ENCODE results near the gene GABRB2.

DNA sequence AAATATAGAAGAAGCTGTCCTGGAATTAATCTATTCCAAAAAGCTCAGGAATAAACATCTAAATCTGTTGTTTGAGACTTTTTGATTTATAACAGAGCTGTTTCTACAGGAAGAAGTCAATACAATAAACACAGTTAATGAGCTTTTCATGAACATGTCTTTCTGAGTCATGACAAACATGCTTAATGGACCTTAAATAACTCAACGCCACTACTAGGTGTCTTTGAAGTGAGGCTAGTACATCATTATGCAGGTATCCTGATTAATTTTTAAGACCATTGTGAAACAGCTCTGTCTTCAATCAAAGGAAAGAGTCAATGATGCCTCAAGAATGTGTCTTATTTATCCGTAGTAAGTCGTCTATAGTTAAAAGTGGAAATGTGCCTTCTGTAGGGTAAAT lies 131.6 kb downstream of the GABRB2 start:
- no peak for TF ChIP-seq JUN (IDR thresholded peaks at IDR 0.05)
- TF ChIP-seq CBX8 (IDR thresholded peaks at IDR 0.05): no peak
- TF ChIP-seq MYC (IDR thresholded peaks at IDR 0.05; ENCODE audit: borderline replicate concordance, low read length): no peak
- TF ChIP-seq, protein P1, sequence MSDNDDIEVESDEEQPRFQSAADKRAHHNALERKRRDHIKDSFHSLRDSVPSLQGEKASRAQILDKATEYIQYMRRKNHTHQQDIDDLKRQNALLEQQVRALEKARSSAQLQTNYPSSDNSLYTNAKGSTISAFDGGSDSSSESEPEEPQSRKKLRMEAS (IDR thresholded peaks at IDR 0.05): no peak
- TF ChIP-seq RAD21 (conservative IDR thresholded peaks at IDR 0.05 in 1 of 2, IDR thresholded peaks at IDR 0.05 in 1 of 2): no peak
- no peak for TF ChIP-seq POLR2A (IDR thresholded peaks at IDR 0.05; ENCODE audit: low read length)
- TF ChIP-seq, protein P2, sequence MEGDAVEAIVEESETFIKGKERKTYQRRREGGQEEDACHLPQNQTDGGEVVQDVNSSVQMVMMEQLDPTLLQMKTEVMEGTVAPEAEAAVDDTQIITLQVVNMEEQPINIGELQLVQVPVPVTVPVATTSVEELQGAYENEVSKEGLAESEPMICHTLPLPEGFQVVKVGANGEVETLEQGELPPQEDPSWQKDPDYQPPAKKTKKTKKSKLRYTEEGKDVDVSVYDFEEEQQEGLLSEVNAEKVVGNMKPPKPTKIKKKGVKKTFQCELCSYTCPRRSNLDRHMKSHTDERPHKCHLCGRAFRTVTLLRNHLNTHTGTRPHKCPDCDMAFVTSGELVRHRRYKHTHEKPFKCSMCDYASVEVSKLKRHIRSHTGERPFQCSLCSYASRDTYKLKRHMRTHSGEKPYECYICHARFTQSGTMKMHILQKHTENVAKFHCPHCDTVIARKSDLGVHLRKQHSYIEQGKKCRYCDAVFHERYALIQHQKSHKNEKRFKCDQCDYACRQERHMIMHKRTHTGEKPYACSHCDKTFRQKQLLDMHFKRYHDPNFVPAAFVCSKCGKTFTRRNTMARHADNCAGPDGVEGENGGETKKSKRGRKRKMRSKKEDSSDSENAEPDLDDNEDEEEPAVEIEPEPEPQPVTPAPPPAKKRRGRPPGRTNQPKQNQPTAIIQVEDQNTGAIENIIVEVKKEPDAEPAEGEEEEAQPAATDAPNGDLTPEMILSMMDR (IDR thresholded peaks at IDR 0.05): no peak
- no peak for TF ChIP-seq RFX5 (IDR thresholded peaks at IDR 0.05)
- TF ChIP-seq EP300 (IDR thresholded peaks at IDR 0.05): no peak
- no peak for TF ChIP-seq CEBPB (IDR thresholded peaks at IDR 0.05)
- TF ChIP-seq POLR2AphosphoS2 (conservative IDR thresholded peaks at IDR 0.05; ENCODE audit: low read length): no peak
- TF ChIP-seq, protein P3, sequence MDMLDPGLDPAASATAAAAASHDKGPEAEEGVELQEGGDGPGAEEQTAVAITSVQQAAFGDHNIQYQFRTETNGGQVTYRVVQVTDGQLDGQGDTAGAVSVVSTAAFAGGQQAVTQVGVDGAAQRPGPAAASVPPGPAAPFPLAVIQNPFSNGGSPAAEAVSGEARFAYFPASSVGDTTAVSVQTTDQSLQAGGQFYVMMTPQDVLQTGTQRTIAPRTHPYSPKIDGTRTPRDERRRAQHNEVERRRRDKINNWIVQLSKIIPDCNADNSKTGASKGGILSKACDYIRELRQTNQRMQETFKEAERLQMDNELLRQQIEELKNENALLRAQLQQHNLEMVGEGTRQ (IDR thresholded peaks at IDR 0.05): no peak
- no peak for TF ChIP-seq CHD4 (IDR thresholded peaks at IDR 0.05; ENCODE audit: borderline replicate concordance)
- no peak for TF ChIP-seq HOXB5 (CRISPR knock-in tag; IDR thresholded peaks at IDR 0.05)
